GM12801 (cell line): ENCODE measurements around the gene WAC.

Source experiments
- TF ChIP-seq, protein P1 (sequence below): IDR thresholded peaks from one replicate; pipeline ENCODE4 v1.5.1; 2011; ENCODE audit warnings: control low read depth; ENCODE audit not compliant: insufficient read length; ENCODE audit errors: extremely low read depth

Gene WAC

DNA sequence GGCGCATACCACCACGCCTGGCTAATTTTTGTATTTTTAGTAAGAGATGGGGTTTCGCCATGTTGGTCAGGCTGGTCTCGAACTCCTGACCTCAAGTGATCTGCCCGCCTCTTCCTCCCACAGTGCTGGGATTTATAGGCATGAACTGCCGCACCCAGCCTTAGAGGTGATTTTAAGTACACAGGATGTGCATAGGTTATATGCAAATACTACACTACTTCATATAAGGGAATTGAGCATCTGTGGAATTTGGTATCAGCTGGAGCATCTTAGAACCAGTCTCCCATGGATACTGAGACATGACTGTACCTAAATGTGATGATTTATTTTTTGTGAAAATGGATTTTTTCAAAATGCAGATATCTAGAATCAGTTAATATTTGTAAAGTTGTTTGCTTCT is 21.1 kb downstream of the WAC start:
- TF ChIP-seq, protein P1, sequence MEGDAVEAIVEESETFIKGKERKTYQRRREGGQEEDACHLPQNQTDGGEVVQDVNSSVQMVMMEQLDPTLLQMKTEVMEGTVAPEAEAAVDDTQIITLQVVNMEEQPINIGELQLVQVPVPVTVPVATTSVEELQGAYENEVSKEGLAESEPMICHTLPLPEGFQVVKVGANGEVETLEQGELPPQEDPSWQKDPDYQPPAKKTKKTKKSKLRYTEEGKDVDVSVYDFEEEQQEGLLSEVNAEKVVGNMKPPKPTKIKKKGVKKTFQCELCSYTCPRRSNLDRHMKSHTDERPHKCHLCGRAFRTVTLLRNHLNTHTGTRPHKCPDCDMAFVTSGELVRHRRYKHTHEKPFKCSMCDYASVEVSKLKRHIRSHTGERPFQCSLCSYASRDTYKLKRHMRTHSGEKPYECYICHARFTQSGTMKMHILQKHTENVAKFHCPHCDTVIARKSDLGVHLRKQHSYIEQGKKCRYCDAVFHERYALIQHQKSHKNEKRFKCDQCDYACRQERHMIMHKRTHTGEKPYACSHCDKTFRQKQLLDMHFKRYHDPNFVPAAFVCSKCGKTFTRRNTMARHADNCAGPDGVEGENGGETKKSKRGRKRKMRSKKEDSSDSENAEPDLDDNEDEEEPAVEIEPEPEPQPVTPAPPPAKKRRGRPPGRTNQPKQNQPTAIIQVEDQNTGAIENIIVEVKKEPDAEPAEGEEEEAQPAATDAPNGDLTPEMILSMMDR = no peak

DNA sequence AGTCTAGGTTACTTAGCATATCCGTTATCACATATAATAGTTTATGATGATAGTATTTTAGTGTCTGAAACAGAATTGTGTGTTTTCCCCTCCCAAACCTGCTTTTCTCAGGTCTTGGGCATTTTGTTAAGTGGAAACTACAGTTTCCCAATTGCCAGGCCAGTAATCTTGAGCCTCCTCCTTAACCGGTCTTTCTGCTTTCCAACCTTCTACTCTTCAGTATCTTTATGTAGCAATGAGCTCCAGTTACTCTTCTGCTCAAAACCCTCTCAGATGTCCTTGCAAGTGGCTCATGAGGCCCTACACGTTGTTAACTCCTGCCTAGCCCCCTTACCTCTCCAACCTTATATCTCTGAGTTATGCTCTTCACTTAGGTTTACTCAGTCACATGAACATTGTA is 22.0 kb downstream of the WAC start:
- TF ChIP-seq, protein P1 = no peak

DNA sequence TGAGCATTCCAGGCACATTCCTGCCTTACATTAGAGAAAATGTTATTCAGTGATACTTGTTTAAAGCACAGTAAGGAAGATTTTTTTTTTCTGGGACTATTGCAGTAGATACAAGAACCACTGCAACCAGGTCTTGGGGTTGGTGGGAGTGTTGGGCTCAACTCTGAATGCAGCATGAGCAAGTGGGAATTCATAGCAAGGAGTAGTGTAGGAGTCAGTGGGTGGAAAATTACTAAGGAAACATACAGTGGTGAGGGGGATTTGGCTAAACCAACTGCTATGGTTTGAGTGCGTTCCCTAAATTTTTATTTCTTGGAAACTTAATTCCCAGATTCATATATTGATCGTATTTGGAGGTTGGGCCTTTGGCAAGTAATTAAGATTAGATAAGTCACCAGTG is 22.4 kb downstream of the WAC start:
- TF ChIP-seq, protein P1 = no peak

DNA sequence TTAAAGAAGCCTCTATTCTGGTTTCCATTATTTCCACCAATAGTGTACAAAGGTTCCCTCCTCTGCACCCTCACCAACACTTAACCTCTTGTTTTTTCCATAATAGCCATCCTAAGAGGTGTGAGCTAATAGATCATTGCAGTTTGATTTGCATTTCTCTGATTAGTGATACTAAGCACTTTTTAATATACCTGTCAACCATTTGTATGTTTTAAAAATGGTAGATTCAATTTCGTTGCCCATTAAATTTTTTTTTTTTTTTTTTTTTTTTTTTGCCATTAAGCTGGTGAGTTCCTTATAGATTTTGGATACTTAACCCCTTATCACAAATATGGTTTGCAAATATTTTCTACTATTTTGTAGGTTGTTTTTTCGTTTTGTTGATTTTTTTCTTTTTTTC is 23.2 kb downstream of the WAC start:
- TF ChIP-seq, protein P1 = no peak

DNA sequence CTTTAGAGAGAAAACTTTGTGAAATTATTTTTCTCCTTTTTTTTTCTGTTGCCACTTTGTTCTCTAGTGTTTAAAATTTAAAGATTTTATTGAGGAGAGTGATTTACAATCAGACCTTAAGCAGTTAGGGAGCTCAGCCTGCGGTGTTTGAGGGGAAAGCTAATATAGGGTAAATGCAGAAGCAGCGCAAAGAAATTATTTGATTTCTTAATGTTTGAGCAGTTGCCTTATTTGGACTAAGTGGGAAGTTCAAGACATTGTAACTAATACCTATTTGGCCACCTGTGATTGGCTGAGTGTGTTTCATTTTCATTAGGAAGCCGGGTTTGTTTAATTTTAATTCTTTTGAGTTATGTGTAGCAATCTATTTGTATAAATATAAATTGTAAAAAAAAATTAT is 25.3 kb downstream of the WAC start:
- TF ChIP-seq, protein P1 = no peak

DNA sequence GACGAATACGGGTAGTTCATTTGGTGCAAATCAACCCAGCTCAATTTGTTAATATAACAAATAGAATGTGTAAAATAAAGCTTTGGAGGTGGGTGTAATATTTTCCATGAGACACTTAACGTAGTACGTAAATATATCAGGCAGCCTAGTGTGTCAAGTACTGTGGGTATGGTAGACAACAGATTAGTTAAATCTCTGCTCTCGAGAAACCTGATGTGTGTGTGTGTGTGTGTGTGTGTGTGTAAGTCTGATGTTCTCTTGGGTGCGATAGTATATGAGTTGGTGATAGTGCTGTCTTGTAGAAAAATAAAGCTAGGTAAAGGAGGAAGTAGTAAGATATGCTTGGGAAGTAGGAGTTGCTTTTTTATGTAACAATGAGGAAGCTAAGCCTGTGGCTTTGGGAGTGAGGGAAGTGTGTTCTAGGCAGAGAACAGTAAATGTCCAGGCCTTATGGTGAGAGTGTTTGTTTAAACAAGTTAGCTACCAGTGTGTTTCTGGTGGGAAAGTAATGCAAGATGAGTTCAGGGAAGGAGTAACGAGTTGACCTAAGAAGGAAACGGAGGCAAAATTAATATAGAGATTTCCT is 26.1 kb downstream of the WAC start:
- TF ChIP-seq, protein P1 = no peak

DNA sequence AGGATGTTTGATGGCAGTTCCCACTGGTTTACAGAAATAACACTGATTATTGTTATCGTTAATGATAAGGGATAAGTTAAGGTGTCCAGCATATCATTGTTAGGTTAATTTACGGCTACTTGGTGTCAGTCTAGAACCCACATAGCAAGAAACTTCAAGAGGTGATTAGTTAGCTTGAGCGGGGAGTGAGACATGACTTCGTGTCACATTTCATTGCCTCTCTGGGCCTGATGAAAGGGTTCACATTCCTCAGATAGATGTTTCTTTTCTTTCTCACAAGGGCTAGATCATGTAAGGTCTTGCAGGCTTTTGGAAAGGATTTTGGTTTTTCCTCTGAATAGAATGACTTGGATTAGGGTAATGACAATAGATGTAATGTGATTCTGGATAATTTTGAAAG is 26.7 kb downstream of the WAC start:
- TF ChIP-seq, protein P1 = no peak
